Effector memory CD8-positive, alpha-beta T cell (primary cell): ENCODE measurements around the gene MINDY2.

ENCODE experiments used
- ATAC-seq: fragments of 150-1000 bp; cut with Tn5 transposase; replicated peaks from 2 replicates; pipeline ENCODE4 v1.10.0; 2021; ENCODE audit warnings: mild to moderate bottlenecking, moderate library complexity
- DNase-seq, 3 experiments: peaks; one replicate each; pipeline ENCODE4 v3.0.0; 2021
- H3K27ac Mint-ChIP-seq, 2 donors: one replicate each; pipeline ENCODE4 v1.8.0; 2022; ENCODE audit warnings: mild to moderate bottlenecking in 2 of 2, mixed read lengths in 2 of 2, moderate library complexity in 2 of 2
- H3K27me3 Mint-ChIP-seq, 2 donors: one replicate each; pipeline ENCODE4 v1.8.0; 2022; ENCODE audit warnings: mixed read lengths in 2 of 2
- H3K36me3 Mint-ChIP-seq: one replicate; pipeline ENCODE4 v1.8.0; 2022; ENCODE audit warnings: mild to moderate bottlenecking, moderate library complexity, mixed read lengths; ENCODE audit not compliant: insufficient read depth
- H3K4me1 Mint-ChIP-seq, 2 donors: one replicate each; pipeline ENCODE4 v1.8.0; 2022; ENCODE audit warnings: low read depth in 2 of 2, mixed read lengths in 2 of 2
- H3K4me3 Mint-ChIP-seq, 2 donors: one replicate each; pipeline ENCODE4 v1.8.0; 2022; ENCODE audit warnings: mild to moderate bottlenecking in 2 of 2, mixed read lengths in 2 of 2, moderate library complexity in 2 of 2
- H3K9me3 Mint-ChIP-seq, 2 donors: one replicate each; pipeline ENCODE4 v1.8.0; 2022; ENCODE audit warnings: mixed read lengths in 2 of 2

MINDY2 gene

GRCh38 chr15:58742022-58742813 is 28.9 kb upstream of the MINDY2 start:
- no peaks in the 10 kb centered on the region for H3K9me3 Mint-ChIP-seq
- peaks cover 3% of the 10 kb centered on the region for H3K36me3 Mint-ChIP-seq
- DNase-seq (no peak), ATAC-seq (no peak)
- H3K4me3 Mint-ChIP-seq, result peak overlapping the region in 1 of 2 donors; percentile 6
- peaks cover 49 to 69% of the 10 kb centered on the region in 2 donors for H3K4me1 Mint-ChIP-seq
- no peaks in the 10 kb centered on the region for H3K27me3 Mint-ChIP-seq
- H3K27ac Mint-ChIP-seq, result no peak overlapping the region

- peaks cover 47 to 67% of the 10 kb centered on the region in 2 donors for H3K4me1 Mint-ChIP-seq
- no peaks in the 10 kb centered on the region for H3K9me3 Mint-ChIP-seq
- no peak overlapping the region for H3K27ac Mint-ChIP-seq
- DNase-seq (no peak), ATAC-seq (no peak)
- H3K27me3 Mint-ChIP-seq, result no peaks in the 10 kb centered on the region
- peak overlapping the region in 1 of 2 donors; percentile 6 for H3K4me3 Mint-ChIP-seq
- H3K36me3 Mint-ChIP-seq, result peaks cover 3% of the 10 kb centered on the region
These were observed 28.1 kb upstream of the MINDY2 start for GRCh38 chr15:58742819-58743502.

DNA sequence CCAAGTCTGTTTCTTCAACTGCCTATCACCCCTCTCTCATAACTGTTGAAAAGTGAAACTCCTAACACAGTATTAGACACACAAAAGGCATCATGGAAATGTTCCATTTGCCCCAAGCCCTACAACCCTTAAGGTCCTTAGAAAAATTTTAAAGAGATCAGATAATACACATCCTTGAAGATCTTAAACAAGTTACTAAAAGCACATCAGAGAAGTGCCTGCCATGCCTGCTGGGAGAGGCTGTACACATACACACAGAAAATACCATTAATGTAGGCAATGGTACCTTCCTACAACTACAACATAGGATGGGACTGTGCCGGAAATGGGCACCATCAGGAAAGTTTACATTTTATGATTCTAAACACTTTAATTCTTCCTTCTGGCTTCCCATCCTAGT is 24.9 kb upstream of the MINDY2 start:
- no peak overlapping the region for H3K27ac Mint-ChIP-seq
- H3K36me3 Mint-ChIP-seq, result peaks cover 22% of the 10 kb centered on the region
- peaks cover 46 to 66% of the 10 kb centered on the region in 2 donors for H3K4me1 Mint-ChIP-seq
- no peaks in the 10 kb centered on the region for H3K9me3 Mint-ChIP-seq
- DNase-seq, result no peak
- ATAC-seq, result no peak
- peak overlapping the region; percentile 12 to 31 for H3K4me3 Mint-ChIP-seq
- no peaks in the 10 kb centered on the region for H3K27me3 Mint-ChIP-seq

DNA sequence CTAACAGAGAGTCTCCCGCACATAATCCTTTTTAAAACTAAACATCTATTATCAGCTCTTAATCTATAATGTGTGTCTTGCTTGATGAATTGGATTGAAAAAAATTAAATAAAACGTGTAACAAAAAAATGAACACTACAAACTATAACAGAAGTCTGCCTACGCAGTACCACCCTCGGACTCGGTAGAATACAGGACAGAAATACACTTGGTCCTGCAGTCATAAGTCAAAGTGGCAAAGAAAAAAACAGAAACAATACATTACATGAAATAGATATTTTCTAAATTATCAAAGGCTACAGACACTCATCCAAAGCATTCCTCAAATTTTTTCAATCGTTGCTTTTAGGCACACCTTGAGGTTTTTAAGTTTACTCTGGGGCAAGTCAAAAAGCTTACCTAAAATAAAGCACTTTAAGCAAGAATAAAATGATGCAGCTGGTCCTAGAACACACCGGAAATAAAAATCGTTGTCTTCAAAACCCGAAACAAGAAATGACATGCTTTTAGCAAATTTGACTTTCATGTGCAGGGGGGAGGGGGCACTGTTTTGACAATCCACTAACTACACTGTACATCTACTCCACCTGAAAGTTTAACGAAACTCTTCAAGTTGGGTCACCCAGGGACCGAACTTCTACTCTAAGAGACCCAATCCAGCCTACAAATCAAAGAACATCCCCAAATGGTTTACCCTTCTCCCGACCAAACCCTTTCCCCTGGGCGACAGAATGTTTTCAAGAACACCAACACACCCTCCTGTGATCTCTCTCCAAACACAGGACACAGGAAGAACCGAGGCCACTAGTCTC is 22.9 kb upstream of the MINDY2 start:
- DNase-seq (peak in 1 of 3 experiments; percentile 4), ATAC-seq (no peak)
- Mint-ChIP-seq H3K4me3 (peak overlapping the region; percentile 98 to 100), H3K27ac (peak overlapping the region; percentile 89 to 97), H3K36me3 (peaks cover 22% of the 10 kb centered on the region), H3K4me1 (peaks cover 28 to 45% of the 10 kb centered on the region in 2 donors), H3K9me3 (no peaks in the 10 kb centered on the region), H3K27me3 (no peaks in the 10 kb centered on the region)

GRCh38 chr15:58748852-58749531 is 22.1 kb upstream of the MINDY2 start:
- peak; percentile 25 to 32 (median 31) for DNase-seq

DNA sequence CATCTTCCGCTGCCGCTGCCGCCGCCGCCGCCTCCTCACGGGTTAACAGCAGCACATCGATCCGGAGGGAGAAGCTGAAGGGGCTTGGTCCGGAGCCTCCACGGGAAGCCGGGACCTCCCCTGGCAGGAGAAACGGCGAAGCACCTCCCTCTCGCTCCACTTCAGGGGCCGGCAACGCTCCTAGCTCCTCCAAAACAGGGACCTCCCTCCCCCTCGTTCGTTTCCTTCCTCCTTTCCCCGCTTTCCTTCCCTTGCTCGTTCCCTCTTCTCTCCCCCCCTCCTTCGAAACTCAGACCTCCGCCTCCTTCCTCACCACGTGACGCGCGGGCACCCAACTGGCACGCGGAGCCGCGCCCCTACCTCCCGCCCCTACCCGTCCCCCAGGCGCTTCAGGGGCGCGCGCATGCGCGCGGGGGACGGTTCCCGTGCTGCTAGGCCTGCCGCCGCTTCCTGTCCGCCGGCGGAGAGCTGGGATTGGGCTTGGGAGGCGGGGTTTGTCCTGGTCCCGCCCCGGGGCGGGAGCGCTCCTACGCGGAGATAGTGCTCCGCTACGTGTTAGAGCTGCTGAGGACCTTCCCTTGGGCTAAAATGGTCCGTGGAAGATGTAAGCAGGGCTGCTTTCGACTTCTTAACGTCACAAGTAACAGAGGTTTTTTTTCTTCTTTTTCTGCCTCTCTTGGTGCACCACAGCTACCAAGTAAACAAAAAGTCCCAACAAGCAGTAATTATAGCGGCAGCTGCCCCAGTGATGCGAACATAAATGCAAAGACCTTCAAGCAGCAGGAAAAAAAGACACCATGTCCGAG is 21.4 kb upstream of the MINDY2 start, which contains the start of gene ADAM10:
TSS of gene ADAM10 (minus strand) at position 176 of the 806 bp plus-strand sequence. CDS start at position 3, 173 bp downstream.
- ATAC-seq (peak; percentile 88), DNase-seq (peak; percentile 87 to 90 (median 90))
- no peaks in the 10 kb centered on the region for H3K27me3 Mint-ChIP-seq
- H3K27ac Mint-ChIP-seq, result peak within 1 kb of the TSS; percentile 93 to 97
- H3K4me3 Mint-ChIP-seq, result peak within 1 kb of the TSS; percentile 98 to 100
- H3K4me1 Mint-ChIP-seq, result peaks cover 21 to 39% of the 10 kb centered on the region in 2 donors
- H3K36me3 Mint-ChIP-seq, result peaks cover 19% of the 10 kb centered on the region
- H3K9me3 Mint-ChIP-seq, result no peaks in the 10 kb centered on the region

More at GRCh38 chr15:58748852-58749531, 22.1 kb upstream of the MINDY2 start:
- Mint-ChIP-seq H3K4me3 (peak overlapping the region; percentile 98 to 100), H3K4me1 (peaks cover 25 to 41% of the 10 kb centered on the region in 2 donors), H3K27me3 (no peaks in the 10 kb centered on the region), H3K36me3 (peaks cover 19% of the 10 kb centered on the region), H3K27ac (peak overlapping the region; percentile 93 to 97), H3K9me3 (no peaks in the 10 kb centered on the region)
- ATAC-seq, result peak; percentile 28

- Mint-ChIP-seq H3K4me1 (peaks cover 12 to 24% of the 10 kb centered on the region in 2 donors), H3K27me3 (no peaks in the 10 kb centered on the region), H3K4me3 (no peak overlapping the region), H3K9me3 (no peaks in the 10 kb centered on the region), H3K27ac (no peak overlapping the region), H3K36me3 (peaks cover 19% of the 10 kb centered on the region)
- no peak for DNase-seq
- no peak for ATAC-seq
These were observed 18.4 kb upstream of the MINDY2 start for GRCh38 chr15:58752716-58753115.

GRCh38 chr15:58755350-58755749 is 15.8 kb upstream of the MINDY2 start:
- H3K4me1 Mint-ChIP-seq, result peaks cover 1 to 3% of the 10 kb centered on the region in 2 donors
- H3K4me3 Mint-ChIP-seq, result no peak overlapping the region
- H3K36me3 Mint-ChIP-seq, result peaks cover 5% of the 10 kb centered on the region
- no peaks in the 10 kb centered on the region for H3K27me3 Mint-ChIP-seq
- ATAC-seq (no peak), DNase-seq (no peak)
- no peaks in the 10 kb centered on the region for H3K9me3 Mint-ChIP-seq
- H3K27ac Mint-ChIP-seq, result no peak overlapping the region

GRCh38 chr15:58755956-58756355 is 15.1 kb upstream of the MINDY2 start:
- DNase-seq (no peak), ATAC-seq (no peak)
- H3K4me1 Mint-ChIP-seq, result no peaks in the 10 kb centered on the region
- peaks cover under 1% of the 10 kb centered on the region for H3K36me3 Mint-ChIP-seq
- no peak overlapping the region for H3K4me3 Mint-ChIP-seq
- no peaks in the 10 kb centered on the region for H3K9me3 Mint-ChIP-seq
- H3K27ac Mint-ChIP-seq, result no peak overlapping the region
- H3K27me3 Mint-ChIP-seq, result no peaks in the 10 kb centered on the region

GRCh38 chr15:58758141-58758540 is 13.0 kb upstream of the MINDY2 start:
- no peak overlapping the region for H3K27ac Mint-ChIP-seq

GRCh38 chr15:58760385-58761009 is 10.6 kb upstream of the MINDY2 start:
- ATAC-seq (peak; percentile 17), DNase-seq (no peak)
- Mint-ChIP-seq H3K9me3 (peaks cover 0 to 1% of the 10 kb centered on the region in 2 donors), H3K27ac (no peak overlapping the region), H3K27me3 (no peaks in the 10 kb centered on the region), H3K4me3 (no peak overlapping the region), H3K36me3 (no peaks in the 10 kb centered on the region), H3K4me1 (no peaks in the 10 kb centered on the region)

More at GRCh38 chr15:58758141-58758540, 13.0 kb upstream of the MINDY2 start:
- ATAC-seq (no peak), DNase-seq (no peak)
- Mint-ChIP-seq H3K27me3 (no peaks in the 10 kb centered on the region), H3K4me3 (no peak overlapping the region), H3K9me3 (no peaks in the 10 kb centered on the region), H3K36me3 (no peaks in the 10 kb centered on the region), H3K4me1 (no peaks in the 10 kb centered on the region)

DNA sequence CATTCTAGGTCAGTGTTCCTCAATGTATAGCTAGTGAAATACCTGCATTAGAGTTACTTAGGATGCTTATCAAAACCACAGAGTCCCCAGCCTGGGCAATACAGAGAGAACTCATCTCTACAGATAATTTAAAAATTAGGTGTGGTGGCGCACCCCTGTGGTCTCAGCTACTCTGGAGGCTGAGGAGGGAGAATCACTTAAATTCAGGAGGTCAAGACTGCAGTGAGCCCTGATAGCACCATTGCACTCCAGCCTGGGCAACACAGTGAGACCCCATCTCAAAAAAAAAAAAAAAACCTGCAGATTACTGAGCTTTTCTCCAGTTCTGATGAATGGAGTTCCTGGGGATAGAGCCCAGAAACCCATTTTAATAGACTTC is 10.1 kb upstream of the MINDY2 start:
- Mint-ChIP-seq H3K27ac (peak overlapping the region in 1 of 2 donors; percentile 25), H3K9me3 (peaks cover 0 to 1% of the 10 kb centered on the region in 2 donors), H3K4me1 (no peaks in the 10 kb centered on the region), H3K4me3 (no peak overlapping the region), H3K36me3 (no peaks in the 10 kb centered on the region), H3K27me3 (no peaks in the 10 kb centered on the region)
- ATAC-seq (peak; percentile 36), DNase-seq (peak in 1 of 3 experiments; percentile 9)
